NCI-H1092 treated with DMSO at 0.1 percent for 48 hours (cell line): Measurements from ENCODE around the gene KSR1.
A peak's percentile ranks its signal among the peaks of the same experiment; 100 is the strongest.
"Not testable (repeated sequence)": the region's sequence is repeated elsewhere in the genome, so short reads cannot be mapped to it uniquely, and the experiment has no call there.

Source experiments
- DNase-seq: peaks from one replicate; lab custom pipeline; 2025; lab: John Stamatoyannopoulos, UW

The KSR1 gene

GRCh38 chr17:27454089-27454488, 2.2 kb upstream of the KSR1 start:
- DNase-seq, result no peak

GRCh38 chr17:27455236-27455913, 873 bp upstream of the KSR1 start:
- DNase-seq, result no peak

GRCh38 chr17:27456681-27457359, 572 bp downstream of the KSR1 start:
- DNase-seq, result peak; percentile 21

- no peak for DNase-seq
These were observed 1.1 kb downstream of the KSR1 start for GRCh38 chr17:27457360-27457715.

- peak; percentile 3 for DNase-seq
These were observed 1.7 kb downstream of the KSR1 start for GRCh38 chr17:27457731-27458523.

GRCh38 chr17:27458524-27458908, 2.3 kb downstream of the KSR1 start:
- DNase-seq, result no peak

- no peak for DNase-seq
These were observed 3.2 kb downstream of the KSR1 start for GRCh38 chr17:27459433-27459832.

- DNase-seq, result no peak
These were observed 4.0 kb downstream of the KSR1 start for GRCh38 chr17:27460196-27460725.

GRCh38 chr17:27461192-27461859, 5.1 kb downstream of the KSR1 start:
- DNase-seq, result no peak

- no peak for DNase-seq
These were observed 5.9 kb downstream of the KSR1 start for GRCh38 chr17:27462149-27462548.

GRCh38 chr17:27462714-27463113, 6.5 kb downstream of the KSR1 start:
- DNase-seq, result no peak

- DNase-seq, result no peak
These were observed 7.0 kb downstream of the KSR1 start for GRCh38 chr17:27463235-27463677.

GRCh38 chr17:27464019-27464418, 7.8 kb downstream of the KSR1 start:
- not testable (repeated sequence) for DNase-seq

GRCh38 chr17:27464431-27464830, 8.2 kb downstream of the KSR1 start:
- no peak for DNase-seq

- DNase-seq, result not testable (repeated sequence)
These were observed 9.6 kb downstream of the KSR1 start for GRCh38 chr17:27465875-27466274.

GRCh38 chr17:27466376-27466742, 10.1 kb downstream of the KSR1 start:
- DNase-seq, result no peak

GRCh38 chr17:27466743-27467375, 10.6 kb downstream of the KSR1 start:
- no peak for DNase-seq

- no peak for DNase-seq
These were observed 13.0 kb downstream of the KSR1 start for GRCh38 chr17:27469256-27469655.

GRCh38 chr17:27471321-27472269, 15.3 kb downstream of the KSR1 start:
- DNase-seq, result no peak

GRCh38 chr17:27473190-27473747, 17.0 kb downstream of the KSR1 start:
- DNase-seq, result no peak
